ENCODE measurements around the gene RMDN2. TPM values are rescaled to one million over a fixed set of nuclear protein-coding genes. Genes with fewer than 3 reads are reported as not detected.

Gene RMDN2
- total and polyA plus RNA-seq, 10 of the 15 experiments (the other 5 are each of a cell fraction or from before 2014, with no cell fraction given) = 2.6 to 12.4 (median 9.2) TPM

- TF ChIP-seq EP300 (IDR thresholded peaks at IDR 0.05; ENCODE audit: borderline replicate concordance in 1 of 2, control insufficient read depth in 1 of 2, low read depth in 2 of 2, low read length in 2 of 2) (peak in 1 of 2 experiments; percentile 23; a peak in 1 of 4 replicates), SMC3 (IDR thresholded peaks at IDR 0.05; ENCODE audit: borderline replicate concordance, low read length) (no peak), LARP7 (IDR thresholded peaks at IDR 0.05) (no peak), EED (IDR thresholded peaks at IDR 0.05; ENCODE audit: low read depth) (no peak)
Observed at GRCh38 chr2:37892436-37893114, 32.5 kb upstream of the RMDN2 start (continued).

GRCh38 chr2:37893327-37893726, 31.8 kb upstream of the RMDN2 start:
- Histone ChIP-seq H3K27me3 (replicated peaks in 1 of 2; ENCODE audit: control insufficient read depth in 2 of 2, insufficient read depth in 2 of 2, low read length in 1 of 2) (no peaks in the 10 kb centered on the region), H3K36me3 (ENCODE audit: control insufficient read depth in 2 of 2, insufficient read depth in 2 of 2, low read length in 1 of 2) (no peaks in the 10 kb centered on the region), H3K4me1 (ENCODE audit: control insufficient read depth, insufficient read depth, low read length) (peaks cover 43% of the 10 kb centered on the region), H3K79me2 (ENCODE audit: control insufficient read depth, insufficient read depth, low read length) (no peaks in the 10 kb centered on the region), H3K9ac (ENCODE audit: control insufficient read depth, insufficient read depth, low read length) (no peak overlapping the region; the same call in 1 of the 2 replicates), H4K20me1 (ENCODE audit: control insufficient read depth, insufficient read depth) (no peaks in the 10 kb centered on the region), H2AFZ (ENCODE audit: control insufficient read depth, low read depth, low read length) (peak overlapping the region; percentile 9; the same call in 1 of the 2 replicates), H3K4me3 (no peak overlapping the region), H3K27ac (ENCODE audit: control insufficient read depth, insufficient read depth) (peak overlapping the region; percentile 82), H3K9me3 (replicated peaks; ENCODE audit: control insufficient read depth, insufficient read depth, low read length) (peaks cover 2% of the 10 kb centered on the region; the same call in 1 of the 3 replicates), H3K4me2 (ENCODE audit: control insufficient read depth, insufficient read depth) (peak overlapping the region; percentile 26; the same call in 1 of the 2 replicates)
- in situ Hi-C loops (cut with MboI) = no loop called here
- WGBS (ENCODE audit: insufficient coverage, insufficient replicate concordance, low lambda C conversion rate, missing lambda C conversion rate) = 94% methylated on average over 1 of the region's 1 CpG
- CTCF ChIA-PET = interaction anchor here (0.6 to 7.3 kb wide), 11 partner anchors 17 to 801 kb away, joined by 3 to 82 read pairs (median 4); partner anchors contain the start of gene RMDN2
- no TSS peak for BruUV-seq (replicated peaks)
- RAD21 ChIA-PET (ENCODE audit: unreplicated experiment) = interaction anchor here (0.8 to 1.2 kb wide), 13 partner anchors 16 to 516 kb away, joined by 3 to 7 read pairs (median 4); partner anchors contain the start of gene RMDN2
- no peak for DNase-seq (ENCODE audit: low read depth, low spot score)
- SMC1A ChIA-PET (ENCODE audit: uncharacterized antibody, unreplicated experiment) = interaction anchor here (0.7 to 3.1 kb wide), 19 partner anchors 12 to 1169 kb away, joined by 3 to 22 read pairs (median 4); no protein-coding TSS in a partner anchor
- ATAC-seq = no peak
- POLR2A ChIA-PET = interaction anchor here (0.7 to 1.4 kb wide), 3 partner anchors 38 to 293 kb away, joined by 3 to 4 read pairs (median 3); no protein-coding TSS in a partner anchor
- intact Hi-C loops (cut with micrococcal nuclease; ENCODE audit: unreplicated experiment) = loop anchor here (2.0 to 10.0 kb wide), 7 partner anchors 41 to 481 kb away; partner anchors contain the start of genes CDC42EP3 and CYP1B1
- no peak for FAIRE-seq
- TF ChIP-seq RCOR1 (conservative IDR thresholded peaks at IDR 0.05; ENCODE audit: low read depth, low read length) (no peak), ZBED1 (IDR thresholded peaks at IDR 0.05; ENCODE audit: borderline replicate concordance) (no peak), ZNF274 (IDR thresholded peaks at IDR 0.05; ENCODE audit: insufficient read depth, insufficient read length) (no peak), SMAD1 (IDR thresholded peaks at IDR 0.05; ENCODE audit: low read depth, partially characterized antibody) (no peak), HDGF (IDR thresholded peaks at IDR 0.05) (no peak), ASH2L (IDR thresholded peaks at IDR 0.05; ENCODE audit: borderline replicate concordance, low read depth) (no peak), SMAD5 (IDR thresholded peaks at IDR 0.05; ENCODE audit: low read depth) (no peak), RELB (IDR thresholded peaks at IDR 0.05; ENCODE audit: low read depth) (no peak), MXI1 (IDR thresholded peaks at IDR 0.05; ENCODE audit: low read depth, low read length) (no peak), RELA (IDR thresholded peaks at IDR 0.05; ENCODE audit: borderline replicate concordance, partially characterized antibody) (no peak), KDM1A (IDR thresholded peaks at IDR 0.05; ENCODE audit: borderline replicate concordance) (no peak), MAX (IDR thresholded peaks at IDR 0.05; ENCODE audit: low read depth, low read length) (no peak), MYB (IDR thresholded peaks at IDR 0.05; ENCODE audit: borderline replicate concordance, low read depth, low read length) (no peak), MTA2 (IDR thresholded peaks at IDR 0.05; ENCODE audit: low read depth) (no peak), CBX5 (IDR thresholded peaks at IDR 0.05; ENCODE audit: low read depth) (no peak), CEBPB (IDR thresholded peaks at IDR 0.05; ENCODE audit: borderline replicate concordance in 1 of 2, low read depth in 2 of 2, low read length in 2 of 2) (no peak), SIN3A (IDR thresholded peaks at IDR 0.05; ENCODE audit: low read depth, low read length) (no peak), CBX3 (IDR thresholded peaks at IDR 0.05; ENCODE audit: borderline replicate concordance, low read depth) (no peak)
